ENCODE results near the gene IDH3A.

- no peak for TF ChIP-seq CTCF (IDR thresholded peaks at IDR 0.05; ENCODE audit: insufficient read depth, low read length, poor library complexity, severe bottlenecking)
- no peak for TF ChIP-seq EZH2phosphoT487 (conservative IDR thresholded peaks at IDR 0.05; ENCODE audit: low read length)
Measured at GRCh38 chr15:78182821-78183220, 33.7 kb downstream of the IDH3A start.
